B cell (primary cell): ENCODE measurements around the gene CHST2.

Source experiments
- EZH2 ChIP-seq: IDR thresholded peaks from 2 replicates; pipeline ENCODE4 v1.6.1; 2012; ENCODE audit warnings: borderline replicate concordance, low read depth, mild to moderate bottlenecking, moderate library complexity, low read length; ENCODE audit not compliant: insufficient read depth, poor library complexity, severe bottlenecking
- TF ChIP-seq, protein P1 (sequence below): fragments of 200-600 bp; IDR thresholded peaks from one replicate; pipeline ENCODE4 v1.8.0; 2022; ENCODE audit warnings: antibody characterized with exemption, mild to moderate bottlenecking

DNA sequence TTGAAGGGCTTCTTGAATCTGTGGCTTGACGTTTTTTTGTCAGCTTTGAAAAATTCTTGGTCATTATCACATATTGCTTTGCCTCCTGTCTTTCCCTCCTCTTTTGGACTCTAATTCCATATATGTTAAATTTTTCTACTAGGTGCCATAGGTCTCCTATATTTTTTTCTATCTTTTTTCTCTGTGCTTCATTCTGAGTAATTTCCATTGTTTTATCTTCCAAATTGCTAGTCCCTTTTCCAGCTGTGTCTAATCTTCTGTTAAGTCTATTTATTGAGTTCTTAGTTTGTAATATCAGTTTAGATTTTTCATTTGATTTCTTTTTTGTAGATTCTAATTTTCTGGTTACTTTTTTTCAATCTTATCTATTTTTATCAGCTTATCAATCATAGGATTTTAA is 53.7 kb downstream of the CHST2 start:
- TF ChIP-seq, protein P1, sequence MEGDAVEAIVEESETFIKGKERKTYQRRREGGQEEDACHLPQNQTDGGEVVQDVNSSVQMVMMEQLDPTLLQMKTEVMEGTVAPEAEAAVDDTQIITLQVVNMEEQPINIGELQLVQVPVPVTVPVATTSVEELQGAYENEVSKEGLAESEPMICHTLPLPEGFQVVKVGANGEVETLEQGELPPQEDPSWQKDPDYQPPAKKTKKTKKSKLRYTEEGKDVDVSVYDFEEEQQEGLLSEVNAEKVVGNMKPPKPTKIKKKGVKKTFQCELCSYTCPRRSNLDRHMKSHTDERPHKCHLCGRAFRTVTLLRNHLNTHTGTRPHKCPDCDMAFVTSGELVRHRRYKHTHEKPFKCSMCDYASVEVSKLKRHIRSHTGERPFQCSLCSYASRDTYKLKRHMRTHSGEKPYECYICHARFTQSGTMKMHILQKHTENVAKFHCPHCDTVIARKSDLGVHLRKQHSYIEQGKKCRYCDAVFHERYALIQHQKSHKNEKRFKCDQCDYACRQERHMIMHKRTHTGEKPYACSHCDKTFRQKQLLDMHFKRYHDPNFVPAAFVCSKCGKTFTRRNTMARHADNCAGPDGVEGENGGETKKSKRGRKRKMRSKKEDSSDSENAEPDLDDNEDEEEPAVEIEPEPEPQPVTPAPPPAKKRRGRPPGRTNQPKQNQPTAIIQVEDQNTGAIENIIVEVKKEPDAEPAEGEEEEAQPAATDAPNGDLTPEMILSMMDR = no peak
- TF ChIP-seq EZH2 = no peak
